Duodenal mucosa (tissue), 2 donors: Measurements from ENCODE around the gene WWP2.

Experiments used
- H3K27ac ChIP-seq: one replicate; pipeline ENCODE4 v1.7.0; 2013; ENCODE audit warnings: low read depth, low read length
- H3K27me3 ChIP-seq, 2 donors: one replicate each; pipeline ENCODE4 v1.7.0; 2013; ENCODE audit warnings: low read length in 2 of 2, control low read depth in 1 of 2; ENCODE audit not compliant: insufficient read depth in 2 of 2, control insufficient read depth in 1 of 2
- H3K36me3 ChIP-seq, 2 donors: one replicate each; pipeline ENCODE4 v1.7.0; 2013; ENCODE audit warnings: low read length in 2 of 2, control low read depth in 1 of 2; ENCODE audit not compliant: insufficient read depth in 2 of 2, control insufficient read depth in 1 of 2
- H3K4me1 ChIP-seq, 2 donors: one replicate each; pipeline ENCODE4 v1.7.0; 2013; ENCODE audit warnings: low read length in 2 of 2, control low read depth in 1 of 2; ENCODE audit not compliant: insufficient read depth in 2 of 2, control insufficient read depth in 1 of 2
- H3K4me3 ChIP-seq, 2 donors: one replicate each; pipeline ENCODE4 v1.7.0; 2013; ENCODE audit warnings: low read length in 2 of 2, low read depth in 1 of 2
- H3K9ac ChIP-seq, 2 donors: one replicate each; pipeline ENCODE4 v1.7.0; 2013; ENCODE audit warnings: low read length in 2 of 2, low read depth in 1 of 2
- H3K9me3 ChIP-seq, 2 donors: one replicate each; pipeline ENCODE4 v1.7.0; 2013; ENCODE audit warnings: low read length in 2 of 2, control low read depth in 1 of 2; ENCODE audit not compliant: control insufficient read depth in 1 of 2

Gene WWP2

GRCh38 chr16:69930117-69930776 is 168.1 kb downstream of the WWP2 start:
- no peaks in the 10 kb centered on the region for H3K4me1 ChIP-seq
- H3K27me3 ChIP-seq, result no peaks in the 10 kb centered on the region
- no peak overlapping the region for H3K27ac ChIP-seq
- no peaks in the 10 kb centered on the region for H3K9me3 ChIP-seq
- no peak overlapping the region for H3K9ac ChIP-seq
- H3K4me3 ChIP-seq, result no peak overlapping the region
- H3K36me3 ChIP-seq, result peaks cover 37 to 75% of the 10 kb centered on the region in 2 donors

- H3K27ac ChIP-seq, result no peak overlapping the region
- no peak overlapping the region for H3K9ac ChIP-seq
- no peaks in the 10 kb centered on the region for H3K9me3 ChIP-seq
- H3K4me3 ChIP-seq, result no peak overlapping the region
- H3K27me3 ChIP-seq, result no peaks in the 10 kb centered on the region
- peaks cover 29 to 75% of the 10 kb centered on the region in 2 donors for H3K36me3 ChIP-seq
- no peaks in the 10 kb centered on the region for H3K4me1 ChIP-seq
Measured at GRCh38 chr16:69931631-69932030, 169.5 kb downstream of the WWP2 start.

GRCh38 chr16:69932228-69932627 is 170.1 kb downstream of the WWP2 start:
- no peak overlapping the region for H3K4me3 ChIP-seq
- no peak overlapping the region for H3K27ac ChIP-seq
- H3K4me1 ChIP-seq, result no peaks in the 10 kb centered on the region
- H3K27me3 ChIP-seq, result no peaks in the 10 kb centered on the region
- peaks cover 31 to 75% of the 10 kb centered on the region in 2 donors for H3K36me3 ChIP-seq
- no peaks in the 10 kb centered on the region for H3K9me3 ChIP-seq
- H3K9ac ChIP-seq, result no peak overlapping the region

DNA sequence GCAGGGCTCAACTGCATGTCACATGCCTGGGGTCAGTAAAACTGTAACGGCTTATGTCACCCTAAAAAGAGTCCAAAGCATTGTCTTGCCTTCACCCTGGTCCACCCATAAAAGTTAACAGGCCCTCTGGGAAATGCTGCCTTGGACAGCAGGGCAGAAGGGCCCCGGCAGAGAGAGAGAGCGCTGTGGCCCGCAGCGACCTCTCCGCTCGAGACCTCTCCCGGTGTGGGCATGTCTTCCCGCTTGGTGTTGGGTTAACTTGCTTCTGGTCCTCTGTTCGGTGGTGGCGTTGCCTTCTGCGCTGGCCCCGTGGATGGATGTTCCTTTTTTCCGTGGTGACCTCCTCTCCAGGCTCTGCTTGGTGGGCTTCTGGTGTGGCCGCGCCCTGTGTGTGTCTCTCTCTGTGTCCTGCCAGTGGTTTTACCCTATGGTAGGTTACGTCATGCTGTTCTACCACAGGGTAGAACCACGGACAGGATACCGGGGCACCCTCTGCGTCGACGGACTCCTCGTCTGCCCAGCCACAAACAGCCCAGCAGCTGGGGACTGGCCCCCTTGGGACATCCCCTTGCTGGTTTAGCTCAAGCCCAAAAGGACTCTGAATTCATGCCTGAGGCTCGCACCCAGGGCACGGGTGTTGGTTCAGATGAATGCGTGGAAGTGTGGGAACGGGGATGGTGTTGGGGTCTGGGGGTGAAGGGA is 170.7 kb downstream of the WWP2 start:
- Histone ChIP-seq H3K4me3 (no peak overlapping the region), H3K36me3 (peaks cover 37 to 80% of the 10 kb centered on the region in 2 donors), H3K9me3 (no peaks in the 10 kb centered on the region), H3K27me3 (no peaks in the 10 kb centered on the region), H3K4me1 (no peaks in the 10 kb centered on the region), H3K27ac (no peak overlapping the region), H3K9ac (no peak overlapping the region)

DNA sequence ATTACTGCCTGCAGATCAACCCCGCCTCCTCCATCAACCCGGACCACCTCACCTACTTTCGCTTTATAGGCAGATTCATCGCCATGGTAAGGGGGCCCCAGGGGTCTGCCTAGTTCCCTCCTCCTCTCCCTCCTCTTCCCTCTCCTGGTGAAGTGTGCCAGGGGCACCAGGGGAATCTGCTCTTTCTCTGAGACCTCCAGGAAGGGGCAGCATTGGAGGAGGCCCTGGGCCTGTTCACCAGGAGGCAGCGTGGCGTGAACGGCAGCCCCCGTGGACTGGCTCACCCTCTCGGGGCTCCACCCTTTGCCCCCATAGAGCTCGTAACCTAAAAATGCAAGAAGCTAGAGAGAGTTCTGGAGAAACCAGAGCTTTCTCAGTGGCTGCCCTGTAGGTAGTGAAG is 171.9 kb downstream of the WWP2 start:
- Histone ChIP-seq H3K36me3 (peaks cover 39 to 89% of the 10 kb centered on the region in 2 donors), H3K4me3 (no peak overlapping the region), H3K27ac (no peak overlapping the region), H3K4me1 (no peaks in the 10 kb centered on the region), H3K27me3 (no peaks in the 10 kb centered on the region), H3K9ac (no peak overlapping the region), H3K9me3 (no peaks in the 10 kb centered on the region)

DNA sequence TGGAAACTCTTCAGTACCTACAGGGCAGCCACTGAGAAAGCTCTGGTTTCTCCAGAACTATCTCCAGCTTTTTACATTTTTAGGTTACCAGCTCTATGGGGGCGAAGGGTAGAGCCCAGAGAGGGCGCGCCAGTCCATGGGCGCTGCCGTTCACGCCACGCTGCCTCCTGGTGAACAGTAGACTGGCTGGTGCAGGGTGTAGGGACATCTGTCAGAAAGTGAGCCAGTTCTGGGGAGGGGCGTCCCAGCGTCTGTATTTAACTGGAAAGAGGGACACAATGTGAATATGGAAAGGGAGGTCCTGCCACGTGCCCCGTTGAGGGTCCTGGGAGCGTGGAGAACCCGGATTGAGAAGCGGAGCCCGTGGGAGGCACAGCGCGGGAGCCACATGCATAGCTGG is 172.6 kb downstream of the WWP2 start:
- Histone ChIP-seq H3K4me1 (no peaks in the 10 kb centered on the region), H3K9me3 (no peaks in the 10 kb centered on the region), H3K27ac (no peak overlapping the region), H3K36me3 (peaks cover 42 to 89% of the 10 kb centered on the region in 2 donors), H3K9ac (no peak overlapping the region), H3K27me3 (no peaks in the 10 kb centered on the region), H3K4me3 (no peak overlapping the region)

GRCh38 chr16:69935278-69935711 is 173.2 kb downstream of the WWP2 start:
- Histone ChIP-seq H3K36me3 (peaks cover 48 to 93% of the 10 kb centered on the region in 2 donors), H3K9ac (no peak overlapping the region), H3K4me3 (no peak overlapping the region), H3K9me3 (no peaks in the 10 kb centered on the region), H3K27ac (no peak overlapping the region), H3K4me1 (no peaks in the 10 kb centered on the region), H3K27me3 (no peaks in the 10 kb centered on the region)

DNA sequence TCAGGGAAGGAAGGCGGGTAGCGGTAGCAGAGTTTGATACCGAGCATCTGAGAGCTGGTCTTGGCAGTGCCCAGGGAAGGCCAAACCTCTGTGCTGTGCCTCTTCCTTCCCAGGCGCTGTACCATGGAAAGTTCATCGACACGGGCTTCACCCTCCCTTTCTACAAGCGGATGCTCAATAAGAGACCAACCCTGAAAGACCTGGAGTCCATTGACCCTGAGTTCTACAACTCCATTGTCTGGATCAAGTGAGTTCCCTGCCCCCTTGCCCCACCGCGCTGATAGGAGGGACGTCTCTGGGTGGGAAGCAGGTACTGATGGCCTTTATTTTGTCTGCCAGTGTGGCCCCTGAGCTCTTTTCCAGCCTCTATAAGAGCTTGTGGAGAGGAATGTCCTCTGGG is 173.6 kb downstream of the WWP2 start:
- no peak overlapping the region for H3K27ac ChIP-seq
- H3K9ac ChIP-seq, result no peak overlapping the region
- H3K27me3 ChIP-seq, result no peaks in the 10 kb centered on the region
- no peaks in the 10 kb centered on the region for H3K4me1 ChIP-seq
- no peaks in the 10 kb centered on the region for H3K9me3 ChIP-seq
- peaks cover 49 to 97% of the 10 kb centered on the region in 2 donors for H3K36me3 ChIP-seq
- no peak overlapping the region for H3K4me3 ChIP-seq

- Histone ChIP-seq H3K27me3 (no peaks in the 10 kb centered on the region), H3K9ac (no peak overlapping the region), H3K4me3 (no peak overlapping the region), H3K36me3 (peaks cover 45 to 98% of the 10 kb centered on the region in 2 donors), H3K27ac (no peak overlapping the region), H3K9me3 (no peaks in the 10 kb centered on the region), H3K4me1 (no peaks in the 10 kb centered on the region)
Measured at GRCh38 chr16:69936252-69936651, 174.1 kb downstream of the WWP2 start.

- Histone ChIP-seq H3K36me3 (peaks cover 45 to 98% of the 10 kb centered on the region in 2 donors), H3K4me3 (no peak overlapping the region), H3K4me1 (no peaks in the 10 kb centered on the region), H3K9me3 (no peaks in the 10 kb centered on the region), H3K27me3 (no peaks in the 10 kb centered on the region), H3K9ac (no peak overlapping the region), H3K27ac (no peak overlapping the region)
Measured at GRCh38 chr16:69936751-69937211, 174.6 kb downstream of the WWP2 start.
